Transverse colon (tissue), 4 donors: ENCODE data around the gene LYZ. TPM values are rescaled to one million over a fixed set of nuclear protein-coding genes. Genes with fewer than 3 reads are reported as not detected.

Experiments
- DNase-seq: peaks from one replicate; pipeline ENCODE4 v3.0.0-alpha.2; 2019
- H3K27ac ChIP-seq, 4 donors: fragments of 200-600 bp; sonication (generic); 2 replicates each; pipeline ENCODE4 v1.5.1; 2016 to 2018; ENCODE audit warnings: inconsistent platforms in 4 of 4
- H3K27me3 ChIP-seq: fragments of 200-600 bp; sonication (generic); 2 replicates; pipeline ENCODE4 v1.5.1; 2017; ENCODE audit warnings: inconsistent platforms
- H3K36me3 ChIP-seq, 4 donors: fragments of 200-600 bp; sonication (generic); 2 replicates each; pipeline ENCODE4 v1.5.1; 2017 to 2019; ENCODE audit warnings: inconsistent platforms in 4 of 4
- H3K4me1 ChIP-seq, 4 donors: fragments of 200-600 bp; sonication (generic); 2 replicates each; pipeline ENCODE4 v1.5.1; 2017 to 2020; ENCODE audit warnings: inconsistent platforms in 4 of 4
- H3K4me3 ChIP-seq, 4 donors: fragments of 200-600 bp; sonication (generic); 1 replicate in 1 of 4; 2 replicates in 3 of 4; pipeline versions ENCODE4 v1.5.1 to v1.6.1; 2017 to 2019; ENCODE audit warnings: inconsistent platforms in 4 of 4
- H3K9me3 ChIP-seq, 2 donors: fragments of 200-600 bp; sonication (generic); 2 replicates each; pipeline ENCODE4 v1.5.1; 2017 to 2019; ENCODE audit warnings: inconsistent platforms in 2 of 2
- CTCF ChIP-seq, 5 experiments: fragments of 200-600 bp in 3 of 5; fragments of 450-650 bp in 2 of 5; sonication (generic) in 3 of 5; IDR thresholded peaks; 1 replicate in 2 of 5; 2 replicates in 3 of 5; pipeline ENCODE4 v1.5.1; 2016 to 2017; ENCODE audit warnings: antibody characterized with exemption in 5 of 5, inconsistent platforms in 3 of 5, mild to moderate bottlenecking in 2 of 5, moderate library complexity in 1 of 5
- EP300 ChIP-seq: sonication (generic); formaldehyde crosslinking; IDR thresholded peaks from one replicate; pipeline ENCODE4 v1.6.1; 2017; ENCODE audit warnings: antibody characterized with exemption, low read depth
- POLR2A ChIP-seq: fragments of 450-650 bp; IDR thresholded peaks from one replicate; pipeline ENCODE4 v1.6.1; 2016; ENCODE audit warnings: antibody characterized with exemption, mild to moderate bottlenecking, moderate library complexity
- POLR2AphosphoS5 ChIP-seq, 3 donors: sonication (generic); formaldehyde crosslinking; IDR thresholded peaks; one replicate each; pipeline ENCODE4 v1.6.1; 2016; ENCODE audit warnings: antibody characterized with exemption in 3 of 3
- WGBS, 2 donors: methylation state at CpG; one replicate each; pipeline ENCODE4 v1.1.5; 2018; ENCODE audit warnings: low coverage in 1 of 2; 5-methylcytosine and 5-hydroxymethylcytosine counted together
- in situ Hi-C, 4 donors: fragments of 200-750 bp; cut with MboI; loops; one replicate each; pipeline versions ENCODE4 v1.15.0 to v1.15.1; 2017; ENCODE audit warnings: low sequenced_read_pairs in 3 of 4, low pct_ligation_motif_present in 1 of 4, low pct_unique_long_range_greater_than_20kb in 1 of 4
- intact Hi-C: fragments of 100-400 bp; cut with DNase I; formaldehyde crosslinking; loops from one replicate; pipeline ENCODE4 v1.15.1; 2023; ENCODE audit warnings: low total_unique reads
- total RNA-seq, 4 donors: library from RNA; depleted of rRNA; stranded (reverse); fragments of >200 nt; gene quantifications; one replicate each; pipeline ENCODE4 v1.1.0, GENCODE V29; 2016

Gene LYZ
- total RNA-seq, 4 donors from 2014 or later = 2.0 to 43.0 (median 25.3) TPM

GRCh38 chr12:69334158-69334557 is 14.0 kb upstream of the LYZ start:
- in situ Hi-C loops = no loop called here
- H3K27me3 ChIP-seq = no peaks in the 10 kb centered on the region
- H3K4me3 ChIP-seq = no peak overlapping the region
- TF ChIP-seq CTCF (IDR thresholded peaks at IDR 0.05) (no peak), POLR2A (no peak), EP300 (no peak)
- H3K36me3 ChIP-seq = no peaks in the 10 kb centered on the region
- H3K9me3 ChIP-seq = no peaks in the 10 kb centered on the region
- DNase-seq = no peak
- peaks cover 8 to 39% (median 23%) of the 10 kb centered on the region in 4 donors for H3K4me1 ChIP-seq
- no peak overlapping the region for H3K27ac ChIP-seq
- intact Hi-C loops = no loop called here

- TF ChIP-seq POLR2AphosphoS5 (IDR thresholded peaks at IDR 0.05) (no peak), EP300 (no peak), POLR2A (no peak), CTCF (IDR thresholded peaks at IDR 0.05) (no peak)
- WGBS, 2 donors = 87 to 88% methylated on average over 2 of the region's 2 CpGs
- intact Hi-C loops (no loop called here), in situ Hi-C loops (no loop called here)
- no peaks in the 10 kb centered on the region for H3K9me3 ChIP-seq
- peaks cover 0 to 9% (median 5%) of the 10 kb centered on the region in 4 donors for H3K4me1 ChIP-seq
- no peaks in the 10 kb centered on the region for H3K27me3 ChIP-seq
- H3K4me3 ChIP-seq = no peak overlapping the region
- no peak overlapping the region for H3K27ac ChIP-seq
- DNase-seq = no peak
- H3K36me3 ChIP-seq = no peaks in the 10 kb centered on the region
Measured at GRCh38 chr12:69337311-69338090, 10.7 kb upstream of the LYZ start.

GRCh38 chr12:69338120-69338859 is 9.9 kb upstream of the LYZ start:
- in situ Hi-C loops = no loop called here
- no peaks in the 10 kb centered on the region for H3K27me3 ChIP-seq
- intact Hi-C loops = no loop called here
- no peak for TF ChIP-seq POLR2A
- TF ChIP-seq POLR2AphosphoS5 (IDR thresholded peaks at IDR 0.05) = no peak
- TF ChIP-seq CTCF (IDR thresholded peaks at IDR 0.05) = no peak
- no peak for TF ChIP-seq EP300
- peaks cover 0 to 7% (median under 1%) of the 10 kb centered on the region in 4 donors for H3K4me1 ChIP-seq
- no peak overlapping the region for H3K27ac ChIP-seq
- WGBS, 2 donors = 73 to 80% methylated on average over 2 to 3 of the region's 3 CpGs
- no peaks in the 10 kb centered on the region for H3K9me3 ChIP-seq
- H3K36me3 ChIP-seq = no peaks in the 10 kb centered on the region
- H3K4me3 ChIP-seq = no peak overlapping the region
- DNase-seq = no peak

GRCh38 chr12:69338936-69339335 is 9.2 kb upstream of the LYZ start:
- H3K4me3 ChIP-seq = no peak overlapping the region
- H3K27ac ChIP-seq = no peak overlapping the region
- intact Hi-C loops = no loop called here
- TF ChIP-seq POLR2AphosphoS5 (IDR thresholded peaks at IDR 0.05) = no peak
- TF ChIP-seq EP300 = no peak
- no peak for TF ChIP-seq POLR2A
- TF ChIP-seq CTCF (IDR thresholded peaks at IDR 0.05) = no peak
- H3K27me3 ChIP-seq = no peaks in the 10 kb centered on the region
- in situ Hi-C loops = no loop called here
- no peak for DNase-seq
- no peaks in the 10 kb centered on the region for H3K36me3 ChIP-seq
- peaks cover 0 to 7% (median 0%) of the 10 kb centered on the region in 4 donors for H3K4me1 ChIP-seq
- H3K9me3 ChIP-seq = no peaks in the 10 kb centered on the region
